ENCODE measurements around the gene CALR.
A peak's percentile ranks its signal among the peaks of the same experiment; 100 is the strongest.
"Not testable (repeated sequence)": the region's sequence is repeated elsewhere in the genome, so short reads cannot be mapped to it uniquely, and the experiment has no call there.

The CALR gene

DNA sequence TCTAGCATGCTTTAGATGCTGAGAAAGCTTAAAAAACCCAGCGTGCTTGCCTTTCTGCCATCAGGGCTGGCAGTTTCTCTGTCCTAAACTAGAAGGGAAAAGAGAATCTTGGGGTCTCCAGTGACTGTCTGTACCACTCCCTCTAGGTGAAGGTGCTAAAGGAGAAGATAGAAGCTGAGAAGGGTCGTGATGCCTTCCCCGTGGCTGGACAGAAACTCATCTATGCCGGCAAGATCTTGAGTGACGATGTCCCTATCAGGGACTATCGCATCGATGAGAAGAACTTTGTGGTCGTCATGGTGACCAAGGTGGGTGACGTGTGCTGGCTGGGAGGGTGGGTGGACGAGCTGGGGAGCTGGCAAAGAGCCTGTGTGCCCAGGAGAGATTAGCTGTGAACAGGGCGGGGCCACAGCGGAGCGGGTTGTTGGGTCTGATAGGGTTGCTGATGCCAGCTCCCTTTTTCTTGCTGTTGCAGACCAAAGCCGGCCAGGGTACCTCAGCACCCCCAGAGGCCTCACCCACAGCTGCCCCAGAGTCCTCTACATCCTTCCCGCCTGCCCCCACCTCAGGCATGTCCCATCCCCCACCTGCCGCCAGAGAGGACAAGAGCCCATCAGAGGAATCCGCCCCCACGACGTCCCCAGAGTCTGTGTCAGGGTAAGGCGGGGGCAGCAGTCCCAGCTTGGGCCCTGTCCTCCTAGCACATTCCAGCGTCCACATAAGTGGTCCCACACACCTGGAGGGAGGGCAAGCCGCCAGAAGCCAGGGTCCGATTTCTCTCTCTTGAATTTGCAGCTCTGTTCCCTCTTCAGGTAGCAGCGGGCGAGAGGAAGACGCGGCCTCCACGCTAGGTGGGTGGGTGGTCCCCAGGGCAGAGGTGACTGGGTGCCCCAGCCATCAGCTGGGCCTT, 9.5 kb downstream of the CALR start:
- H3K9ac ChIP-seq (ENCODE audit: low read length) = no peak overlapping the region
- no peak overlapping the region for H3K4me3 ChIP-seq (ENCODE audit: low read length)
- H3K27me3 ChIP-seq (ENCODE audit: control insufficient read depth, insufficient read depth, low read length) = no peaks in the 10 kb centered on the region
- H3K36me3 ChIP-seq (ENCODE audit: control insufficient read depth, low read depth, low read length) = peaks cover 66% of the 10 kb centered on the region
- H3K27ac ChIP-seq (ENCODE audit: low read length) = no peak overlapping the region
- H3K4me1 ChIP-seq (ENCODE audit: control insufficient read depth, low read depth, low read length) = peaks cover 10% of the 10 kb centered on the region
- no peaks in the 10 kb centered on the region for H3K9me3 ChIP-seq (ENCODE audit: control insufficient read depth, low read depth, low read length)

- Histone ChIP-seq H3K27me3 (ENCODE audit: control insufficient read depth, insufficient read depth, low read length) (no peaks in the 10 kb centered on the region), H3K27ac (ENCODE audit: low read length) (no peak overlapping the region), H3K9me3 (ENCODE audit: control insufficient read depth, low read depth, low read length) (no peaks in the 10 kb centered on the region), H3K9ac (ENCODE audit: low read length) (no peak overlapping the region), H3K4me3 (ENCODE audit: low read length) (no peak overlapping the region), H3K4me1 (ENCODE audit: control insufficient read depth, low read depth, low read length) (peaks cover 10% of the 10 kb centered on the region), H3K36me3 (ENCODE audit: control insufficient read depth, low read depth, low read length) (peaks cover 65% of the 10 kb centered on the region)
Observed at GRCh38 chr19:12948612-12949362, 10.4 kb downstream of the CALR start.

GRCh38 chr19:12949363-12950283, 11.2 kb downstream of the CALR start:
- Histone ChIP-seq H3K9me3 (ENCODE audit: control insufficient read depth, low read depth, low read length) (no peaks in the 10 kb centered on the region), H3K4me1 (ENCODE audit: control insufficient read depth, low read depth, low read length) (peaks cover 10% of the 10 kb centered on the region), H3K9ac (ENCODE audit: low read length) (no peak overlapping the region), H3K36me3 (ENCODE audit: control insufficient read depth, low read depth, low read length) (peaks cover 65% of the 10 kb centered on the region), H3K27ac (ENCODE audit: low read length) (no peak overlapping the region), H3K27me3 (ENCODE audit: control insufficient read depth, insufficient read depth, low read length) (no peaks in the 10 kb centered on the region), H3K4me3 (ENCODE audit: low read length) (no peak overlapping the region)

GRCh38 chr19:12952050-12952449, 13.6 kb downstream of the CALR start:
- H3K4me3 ChIP-seq (ENCODE audit: low read length); H3K27me3 ChIP-seq (ENCODE audit: control insufficient read depth, insufficient read depth, low read length); H3K4me1 ChIP-seq (ENCODE audit: control insufficient read depth, low read depth, low read length); H3K9ac ChIP-seq (ENCODE audit: low read length); H3K9me3 ChIP-seq (ENCODE audit: control insufficient read depth, low read depth, low read length); H3K27ac ChIP-seq (ENCODE audit: low read length): not testable (repeated sequence)
- H3K36me3 ChIP-seq (ENCODE audit: control insufficient read depth, low read depth, low read length) = peaks cover 66% of the 10 kb centered on the region

DNA sequence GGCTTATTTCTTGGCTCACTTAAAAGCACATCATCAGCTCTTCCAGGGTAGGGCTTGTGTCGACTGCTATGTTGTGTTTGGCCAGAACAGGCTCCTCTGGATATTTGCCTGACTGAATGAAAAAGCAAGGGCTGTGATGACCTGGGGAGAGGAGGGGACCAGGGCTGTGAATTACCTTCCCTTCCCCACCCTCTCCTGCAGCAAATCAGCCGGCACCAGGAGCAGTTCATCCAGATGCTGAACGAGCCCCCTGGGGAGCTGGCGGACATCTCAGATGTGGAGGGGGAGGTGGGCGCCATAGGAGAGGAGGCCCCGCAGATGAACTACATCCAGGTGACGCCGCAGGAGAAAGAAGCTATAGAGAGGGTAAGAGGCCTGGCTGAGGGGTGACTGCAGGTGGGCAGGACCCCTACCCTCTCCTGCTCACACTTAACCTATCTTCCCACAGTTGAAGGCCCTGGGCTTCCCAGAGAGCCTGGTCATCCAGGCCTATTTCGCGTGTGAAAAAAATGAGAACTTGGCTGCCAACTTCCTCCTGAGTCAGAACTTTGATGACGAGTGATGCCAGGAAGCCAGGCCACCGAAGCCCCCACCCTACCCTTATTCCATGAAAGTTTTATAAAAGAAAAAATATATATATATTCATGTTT, 14.2 kb downstream of the CALR start:
- H3K9ac ChIP-seq (ENCODE audit: low read length) = no peak overlapping the region
- no peaks in the 10 kb centered on the region for H3K27me3 ChIP-seq (ENCODE audit: control insufficient read depth, insufficient read depth, low read length)
- H3K9me3 ChIP-seq (ENCODE audit: control insufficient read depth, low read depth, low read length) = no peaks in the 10 kb centered on the region
- H3K4me3 ChIP-seq (ENCODE audit: low read length) = no peak overlapping the region
- H3K27ac ChIP-seq (ENCODE audit: low read length) = no peak overlapping the region
- H3K4me1 ChIP-seq (ENCODE audit: control insufficient read depth, low read depth, low read length) = peaks cover 9% of the 10 kb centered on the region
- H3K36me3 ChIP-seq (ENCODE audit: control insufficient read depth, low read depth, low read length) = peaks cover 65% of the 10 kb centered on the region

GRCh38 chr19:12953138-12953798, 14.9 kb downstream of the CALR start:
- no peak overlapping the region for H3K9ac ChIP-seq (ENCODE audit: low read length)
- H3K27me3 ChIP-seq (ENCODE audit: control insufficient read depth, insufficient read depth, low read length) = no peaks in the 10 kb centered on the region
- no peak overlapping the region for H3K4me3 ChIP-seq (ENCODE audit: low read length)
- peaks cover 58% of the 10 kb centered on the region for H3K36me3 ChIP-seq (ENCODE audit: control insufficient read depth, low read depth, low read length)
- no peak overlapping the region for H3K27ac ChIP-seq (ENCODE audit: low read length)
- no peaks in the 10 kb centered on the region for H3K9me3 ChIP-seq (ENCODE audit: control insufficient read depth, low read depth, low read length)
- peaks cover 9% of the 10 kb centered on the region for H3K4me1 ChIP-seq (ENCODE audit: control insufficient read depth, low read depth, low read length)

GRCh38 chr19:12953799-12954611, 15.6 kb downstream of the CALR start:
- Histone ChIP-seq H3K4me3 (ENCODE audit: low read length) (no peak overlapping the region), H3K9ac (ENCODE audit: low read length) (no peak overlapping the region), H3K27me3 (ENCODE audit: control insufficient read depth, insufficient read depth, low read length) (no peaks in the 10 kb centered on the region), H3K27ac (ENCODE audit: low read length) (no peak overlapping the region), H3K9me3 (ENCODE audit: control insufficient read depth, low read depth, low read length) (no peaks in the 10 kb centered on the region), H3K4me1 (ENCODE audit: control insufficient read depth, low read depth, low read length) (peaks cover 9% of the 10 kb centered on the region), H3K36me3 (ENCODE audit: control insufficient read depth, low read depth, low read length) (peaks cover 51% of the 10 kb centered on the region)

GRCh38 chr19:12954612-12954962, 16.2 kb downstream of the CALR start:
- Histone ChIP-seq H3K36me3 (ENCODE audit: control insufficient read depth, low read depth, low read length) (peaks cover 45% of the 10 kb centered on the region), H3K9ac (ENCODE audit: low read length) (no peak overlapping the region), H3K9me3 (ENCODE audit: control insufficient read depth, low read depth, low read length) (no peaks in the 10 kb centered on the region), H3K27ac (ENCODE audit: low read length) (no peak overlapping the region), H3K4me3 (ENCODE audit: low read length) (no peak overlapping the region), H3K4me1 (ENCODE audit: control insufficient read depth, low read depth, low read length) (peaks cover 9% of the 10 kb centered on the region), H3K27me3 (ENCODE audit: control insufficient read depth, insufficient read depth, low read length) (no peaks in the 10 kb centered on the region)

GRCh38 chr19:12955575-12955974, 17.2 kb downstream of the CALR start:
- not testable (repeated sequence) for H3K27ac ChIP-seq (ENCODE audit: low read length); H3K9me3 ChIP-seq (ENCODE audit: control insufficient read depth, low read depth, low read length); H3K4me1 ChIP-seq (ENCODE audit: control insufficient read depth, low read depth, low read length); H3K27me3 ChIP-seq (ENCODE audit: control insufficient read depth, insufficient read depth, low read length)
- H3K36me3 ChIP-seq (ENCODE audit: control insufficient read depth, low read depth, low read length) = peaks cover 37% of the 10 kb centered on the region
- H3K4me3 ChIP-seq (ENCODE audit: low read length) = peak overlapping the region; percentile 90
- H3K9ac ChIP-seq (ENCODE audit: low read length) = peak overlapping the region; percentile 85

DNA sequence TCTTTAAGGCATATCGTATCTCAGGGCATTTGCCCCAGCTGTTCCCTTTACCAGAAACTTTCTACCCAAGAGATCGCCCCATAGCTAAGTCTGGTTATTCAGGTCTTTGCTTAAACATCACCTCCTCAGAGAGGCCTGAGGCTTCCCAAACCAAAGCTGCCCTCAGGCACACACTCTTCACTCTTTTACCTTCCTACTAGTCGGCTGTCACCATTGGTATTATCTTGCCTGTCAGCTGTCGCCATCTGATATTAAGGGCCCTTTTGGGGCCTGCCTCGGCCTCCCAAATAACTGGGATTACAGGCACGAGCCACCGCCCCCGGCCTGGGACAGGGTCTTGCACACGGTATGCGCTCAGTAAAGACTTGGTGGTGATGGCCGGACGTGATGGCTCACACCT, 17.6 kb downstream of the CALR start:
- Histone ChIP-seq H3K4me1 (ENCODE audit: control insufficient read depth, low read depth, low read length) (peaks cover 9% of the 10 kb centered on the region), H3K9ac (ENCODE audit: low read length) (peak overlapping the region; percentile 85), H3K27me3 (ENCODE audit: control insufficient read depth, insufficient read depth, low read length) (no peaks in the 10 kb centered on the region), H3K4me3 (ENCODE audit: low read length) (peak overlapping the region; percentile 90), H3K27ac (ENCODE audit: low read length) (no peak overlapping the region), H3K36me3 (ENCODE audit: control insufficient read depth, low read depth, low read length) (peaks cover 33% of the 10 kb centered on the region), H3K9me3 (ENCODE audit: control insufficient read depth, low read depth, low read length) (no peaks in the 10 kb centered on the region)

Data from iPS-18a (cell line).